Measurements from ENCODE around the gene PDILT.

Gene PDILT

GRCh38 chr16:20323591-20324117, 80.9 kb downstream of the PDILT start (continued):
- TF ChIP-seq ZNF518A (tag by site-specific recombination; conservative IDR thresholded peaks at IDR 0.05; ENCODE audit: low read depth) (no peak), ZNF768 (tag by site-specific recombination; IDR thresholded peaks at IDR 0.05) (no peak), ZFP37 (tag by site-specific recombination; IDR thresholded peaks at IDR 0.05) (no peak), KLF7 (tag by site-specific recombination; IDR thresholded peaks at IDR 0.05; ENCODE audit: borderline replicate concordance) (no peak)

- H3K4me1 ChIP-seq (ENCODE audit: control insufficient read depth, insufficient read depth, low read length) = no peaks in the 10 kb centered on the region
- H3K4me3 ChIP-seq (ENCODE audit: low read depth, low read length) = no peak overlapping the region
- TF ChIP-seq ZNF146 (tag by site-specific recombination; IDR thresholded peaks at IDR 0.05) (no peak), ZNF555 (tag by site-specific recombination; conservative IDR thresholded peaks at IDR 0.05) (no peak), ZNF621 (tag by site-specific recombination; IDR thresholded peaks at IDR 0.05) (no peak), YY1 (tag by site-specific recombination; IDR thresholded peaks at IDR 0.05) (no peak), ZNF140 (tag by site-specific recombination; IDR thresholded peaks at IDR 0.05) (no peak), ZIC2 (tag by site-specific recombination; IDR thresholded peaks at IDR 0.05) (no peak), ZNF354C (tag by site-specific recombination; IDR thresholded peaks at IDR 0.05; ENCODE audit: borderline replicate concordance, low read depth) (no peak), MYNN (tag by site-specific recombination; IDR thresholded peaks at IDR 0.05; ENCODE audit: borderline replicate concordance) (no peak), ZNF843 (tag by site-specific recombination; IDR thresholded peaks at IDR 0.05) (no peak), PRDM10 (tag by site-specific recombination; IDR thresholded peaks at IDR 0.05) (no peak), RBAK (tag by site-specific recombination; IDR thresholded peaks at IDR 0.05) (no peak), TSHZ1 (tag by site-specific recombination; IDR thresholded peaks at IDR 0.05; ENCODE audit: borderline replicate concordance) (no peak), ZNF629 (tag by site-specific recombination; IDR thresholded peaks at IDR 0.05) (no peak), ZNF280C (tag by site-specific recombination; IDR thresholded peaks at IDR 0.05) (no peak)
- no peaks in the 10 kb centered on the region for H3K36me3 ChIP-seq (ENCODE audit: control insufficient read depth in 2 of 2, insufficient read depth in 1 of 2, low read length in 2 of 2)
- CTCF ChIA-PET = interaction anchor here (0.5 to 0.9 kb wide), 3 partner anchors 13 to 388 kb away, joined by 3 to 4 read pairs (median 4); no protein-coding TSS in a partner anchor
- no peak overlapping the region for H3K27ac ChIP-seq (ENCODE audit: extremely low read depth, low read depth, low read length)
- POLR2A ChIA-PET = no interaction called here
- H3K9me3 ChIP-seq (ENCODE audit: control insufficient read depth, insufficient read depth, low read depth, low read length) = no peaks in the 10 kb centered on the region
Observed at GRCh38 chr16:20322696-20323095, 81.8 kb downstream of the PDILT start.

Measured in HEK293 (cell line).